ENCODE data around the gene COLEC12.

Gene COLEC12

DNA sequence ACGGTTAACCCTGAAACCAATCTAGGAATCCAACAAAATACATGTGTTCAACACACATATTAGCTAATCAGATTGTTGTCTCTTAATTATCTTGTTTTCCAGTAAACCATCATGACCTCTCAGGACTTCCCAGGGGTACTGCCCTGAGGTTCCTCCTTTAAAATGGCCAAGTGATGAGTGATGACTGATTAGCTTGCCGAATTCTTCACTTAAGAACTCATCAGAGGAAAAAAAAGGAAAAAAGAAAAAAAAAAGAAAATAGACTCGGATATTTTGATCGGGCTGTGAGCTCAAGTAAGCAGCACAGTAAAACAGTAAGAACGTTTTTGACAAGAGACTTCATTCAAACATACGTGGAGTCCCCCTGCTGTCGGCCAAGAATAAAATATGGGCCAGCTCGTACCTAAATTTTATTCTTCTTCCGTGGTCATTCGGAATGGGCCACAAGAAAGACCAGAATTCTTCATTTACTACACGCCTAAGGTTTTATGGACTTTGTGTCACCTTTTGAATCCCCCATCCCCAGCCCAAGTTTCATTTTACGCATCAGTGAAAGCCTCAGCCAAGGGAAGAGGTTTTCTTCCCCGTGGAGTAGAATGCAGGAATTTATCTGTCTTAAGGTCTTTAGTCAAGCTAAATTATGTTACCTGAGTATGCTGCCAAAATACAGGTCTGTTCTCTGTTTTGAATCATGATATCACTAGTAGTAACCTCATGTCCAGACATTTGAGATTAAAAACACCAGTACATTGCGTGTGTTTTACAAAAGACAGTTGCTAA is 40.5 kb downstream of the COLEC12 start:
- no peak overlapping the region for H3K4me3 ChIP-seq (ENCODE audit: low read depth, low read length)
- no peak for DNase-seq (ENCODE audit: low read depth, low spot score)
- in situ Hi-C loops (cut with HindIII; ENCODE audit: low sequenced_read_pairs): no loop called here
- no peak for TF ChIP-seq CTCF (IDR thresholded peaks at IDR 0.05; ENCODE audit: low read depth, low read length)

DNA sequence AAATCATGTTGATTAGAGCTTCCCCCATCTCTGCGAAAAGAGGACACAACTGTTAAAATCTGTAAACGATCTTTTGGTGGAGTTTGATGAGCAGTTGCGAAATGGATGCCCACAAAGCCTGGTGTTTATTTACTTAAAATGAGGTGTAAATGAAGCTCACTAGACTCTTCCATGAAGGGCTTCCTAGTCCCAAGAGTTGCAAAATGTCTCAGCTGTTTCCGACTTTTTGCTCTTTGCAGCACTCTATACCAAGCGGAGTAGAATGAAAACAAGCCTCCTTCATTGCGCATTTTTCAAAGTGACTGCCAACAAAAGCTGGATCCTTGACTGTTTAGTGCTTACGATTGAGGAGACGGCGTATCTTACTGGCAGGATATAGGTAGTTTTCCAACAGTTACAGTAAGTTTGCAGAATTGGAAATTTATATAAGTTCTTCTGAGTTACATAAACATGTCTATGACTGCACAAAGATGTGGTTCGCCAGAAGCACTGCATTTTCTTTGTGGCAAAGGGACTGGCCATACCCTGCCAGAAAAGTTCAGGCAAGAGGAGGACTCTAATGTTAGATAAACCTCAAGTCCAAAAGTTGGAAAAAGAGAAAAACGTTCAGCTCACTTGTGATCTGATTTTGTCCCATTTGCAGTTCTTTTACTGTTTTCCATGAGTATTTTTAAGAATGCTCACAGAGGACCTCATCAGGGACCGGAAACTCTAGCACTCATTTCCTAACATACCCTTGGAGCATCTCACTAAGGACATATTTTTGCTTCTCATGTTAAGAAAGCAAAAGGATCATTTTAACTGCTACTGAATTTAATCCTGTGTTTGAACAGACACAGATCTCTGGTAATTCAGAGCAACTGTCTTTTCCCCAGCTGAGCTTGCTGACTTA is 42.7 kb downstream of the COLEC12 start:
- TF ChIP-seq CTCF (IDR thresholded peaks at IDR 0.05; ENCODE audit: low read depth, low read length): no peak
- DNase-seq (ENCODE audit: low read depth, low spot score): no peak
- no peak overlapping the region for H3K4me3 ChIP-seq (ENCODE audit: low read depth, low read length)
- in situ Hi-C loops (cut with HindIII; ENCODE audit: low sequenced_read_pairs): no loop called here

GRCh38 chr18:457140-457519 is 43.4 kb downstream of the COLEC12 start:
- no peak overlapping the region for H3K4me3 ChIP-seq (ENCODE audit: low read depth, low read length)
- no peak for TF ChIP-seq CTCF (IDR thresholded peaks at IDR 0.05; ENCODE audit: low read depth, low read length)
- peak; percentile 76 for DNase-seq (ENCODE audit: low read depth, low spot score)
- in situ Hi-C loops (cut with HindIII; ENCODE audit: low sequenced_read_pairs): no loop called here

DNA sequence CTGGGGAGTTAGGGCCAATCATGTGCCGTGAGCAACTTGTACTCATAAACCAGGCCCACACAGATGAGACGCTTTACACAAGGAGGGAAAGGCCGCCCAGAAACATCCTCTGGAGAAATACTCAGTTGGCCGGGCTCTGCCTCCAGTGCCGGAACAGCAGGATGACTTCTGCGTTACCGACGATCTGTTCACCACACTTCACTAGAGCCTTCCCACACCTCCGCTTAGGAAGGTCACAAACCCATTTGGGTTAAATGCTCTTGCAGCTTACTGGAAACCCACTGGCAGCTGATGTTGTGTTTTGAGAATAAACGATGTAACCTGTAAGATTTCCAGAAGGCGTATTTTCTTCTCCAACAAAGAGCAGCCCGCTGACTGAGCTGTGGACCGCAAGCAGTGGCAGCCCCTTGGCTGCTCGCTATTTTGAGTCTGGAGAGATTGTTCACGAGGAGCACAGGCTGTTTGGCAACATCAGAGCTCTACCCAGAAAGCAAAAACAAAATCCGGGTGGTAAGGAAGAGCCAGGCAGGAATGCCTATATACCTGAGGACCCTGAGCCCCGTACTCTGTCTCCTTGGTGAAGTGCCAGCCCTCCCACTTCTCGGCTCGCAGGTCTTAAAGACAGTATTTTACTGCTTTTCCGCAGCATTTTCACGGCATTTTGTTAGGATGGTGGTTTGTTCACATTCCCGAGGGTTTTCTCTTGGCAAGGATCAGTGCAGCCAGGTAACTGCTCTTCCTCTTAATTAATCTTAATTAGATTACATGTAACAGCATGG is 44.0 kb downstream of the COLEC12 start:
- no peak overlapping the region for H3K4me3 ChIP-seq (ENCODE audit: low read depth, low read length)
- no peak for TF ChIP-seq CTCF (IDR thresholded peaks at IDR 0.05; ENCODE audit: low read depth, low read length)
- DNase-seq (ENCODE audit: low read depth, low spot score): peak; percentile 71
- in situ Hi-C loops (cut with HindIII; ENCODE audit: low sequenced_read_pairs): no loop called here

GRCh38 chr18:453400-453799 is 47.1 kb downstream of the COLEC12 start:
- no peak overlapping the region for H3K4me3 ChIP-seq (ENCODE audit: low read depth, low read length)
- no peak for TF ChIP-seq CTCF (IDR thresholded peaks at IDR 0.05; ENCODE audit: low read depth, low read length)
- DNase-seq (ENCODE audit: low read depth, low spot score): no peak
- in situ Hi-C loops (cut with HindIII; ENCODE audit: low sequenced_read_pairs): no loop called here

DNA sequence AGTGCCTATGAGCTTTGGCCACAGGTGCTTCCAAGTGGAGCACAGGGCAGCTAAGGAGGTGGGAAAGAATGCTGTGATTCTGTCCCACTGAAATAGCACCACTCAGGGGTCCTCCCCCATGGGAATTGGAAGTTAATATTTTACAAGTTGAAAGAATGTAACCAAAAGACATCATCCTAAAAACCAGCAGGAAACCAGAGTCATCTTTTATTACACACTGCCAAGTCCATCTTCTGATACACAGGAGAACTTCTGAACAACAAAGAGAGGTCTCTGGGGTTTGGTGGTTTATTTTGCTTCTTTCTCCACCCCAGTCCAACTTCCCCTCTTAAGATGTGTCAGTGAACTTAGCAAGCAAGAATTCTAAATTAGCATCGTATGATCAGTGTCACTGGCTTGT is 47.7 kb downstream of the COLEC12 start:
- peak; percentile 59 for DNase-seq (ENCODE audit: low read depth, low spot score)
- TF ChIP-seq CTCF (IDR thresholded peaks at IDR 0.05; ENCODE audit: low read depth, low read length): no peak
- in situ Hi-C loops (cut with HindIII; ENCODE audit: low sequenced_read_pairs): no loop called here
- no peak overlapping the region for H3K4me3 ChIP-seq (ENCODE audit: low read depth, low read length)
